GM18520 (cell line): Measurements from ENCODE around the gene RNF166.

Source experiments
- ATAC-seq: cut with Tn5 transposase; IDR thresholded peaks from one replicate; pipeline ENCODE4 v1.9.1; 2021; ENCODE audit not compliant: unreplicated experiment

The RNF166 gene

DNA sequence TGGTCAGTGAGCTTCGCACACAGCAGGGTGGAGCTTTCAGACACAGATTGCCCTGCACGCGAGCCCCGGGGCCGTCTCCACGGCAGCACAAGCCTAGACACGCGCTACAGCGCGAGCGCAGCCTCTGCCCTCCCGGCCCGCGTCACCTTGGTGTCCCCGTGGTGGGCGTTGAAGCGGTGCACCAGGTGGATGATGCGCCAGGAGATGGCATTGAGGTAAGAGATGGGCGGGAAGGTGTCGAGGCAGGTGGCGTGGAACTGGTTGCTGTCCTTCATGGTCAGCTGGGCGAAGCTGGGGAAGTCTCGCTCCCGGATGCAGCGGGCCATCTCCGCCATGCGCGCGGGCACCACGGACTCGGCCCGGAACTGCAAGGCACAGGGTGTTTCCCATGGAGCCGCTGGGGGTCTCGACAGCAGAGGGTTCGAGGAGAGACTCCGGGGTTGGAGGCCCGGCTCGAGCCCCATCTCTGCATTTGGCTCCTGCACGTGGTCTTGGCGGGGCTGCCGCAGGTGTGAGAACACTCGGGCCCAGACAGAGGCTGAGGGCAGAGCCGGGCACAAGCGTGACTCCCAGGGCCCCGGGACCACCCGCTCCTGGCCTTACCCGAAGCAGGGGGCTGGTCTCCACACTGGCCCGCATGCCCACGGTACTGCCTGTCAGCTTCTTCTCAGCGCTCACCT is 51.0 kb downstream of the RNF166 start:
- no peak for ATAC-seq

DNA sequence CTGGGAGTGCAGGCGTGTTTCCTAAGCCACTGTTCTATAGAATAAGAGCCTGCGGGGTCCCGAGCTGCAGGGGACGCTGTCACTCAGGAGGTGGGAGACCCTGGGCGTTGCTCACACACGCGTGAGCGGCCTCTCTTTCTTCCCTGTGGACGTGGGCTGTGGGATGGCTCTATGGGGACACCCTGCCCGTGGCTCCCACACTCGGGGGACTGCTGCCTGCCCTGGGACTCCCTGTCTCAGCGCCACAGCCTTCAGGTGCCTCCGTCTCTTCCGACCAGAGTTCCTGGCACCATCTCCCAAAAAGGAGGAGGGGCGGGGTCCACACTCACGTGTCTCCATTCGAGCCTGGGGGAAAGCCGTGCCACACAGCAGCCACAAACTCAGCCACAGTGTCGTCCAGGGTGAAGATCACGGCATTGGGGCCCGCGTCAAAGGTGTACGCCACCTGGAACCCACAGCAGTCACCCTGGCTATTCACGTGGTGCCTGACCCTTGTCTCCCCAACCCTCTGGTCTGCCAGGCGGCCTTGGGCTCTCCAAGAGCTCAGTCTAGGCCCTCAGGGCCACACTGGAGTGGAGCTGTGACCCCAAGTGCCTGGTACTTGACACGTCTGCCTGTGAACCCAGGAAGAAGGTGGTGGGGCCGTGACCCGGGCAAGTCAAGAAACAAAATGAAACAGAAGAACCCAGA is 51.7 kb downstream of the RNF166 start:
- no peak for ATAC-seq

DNA sequence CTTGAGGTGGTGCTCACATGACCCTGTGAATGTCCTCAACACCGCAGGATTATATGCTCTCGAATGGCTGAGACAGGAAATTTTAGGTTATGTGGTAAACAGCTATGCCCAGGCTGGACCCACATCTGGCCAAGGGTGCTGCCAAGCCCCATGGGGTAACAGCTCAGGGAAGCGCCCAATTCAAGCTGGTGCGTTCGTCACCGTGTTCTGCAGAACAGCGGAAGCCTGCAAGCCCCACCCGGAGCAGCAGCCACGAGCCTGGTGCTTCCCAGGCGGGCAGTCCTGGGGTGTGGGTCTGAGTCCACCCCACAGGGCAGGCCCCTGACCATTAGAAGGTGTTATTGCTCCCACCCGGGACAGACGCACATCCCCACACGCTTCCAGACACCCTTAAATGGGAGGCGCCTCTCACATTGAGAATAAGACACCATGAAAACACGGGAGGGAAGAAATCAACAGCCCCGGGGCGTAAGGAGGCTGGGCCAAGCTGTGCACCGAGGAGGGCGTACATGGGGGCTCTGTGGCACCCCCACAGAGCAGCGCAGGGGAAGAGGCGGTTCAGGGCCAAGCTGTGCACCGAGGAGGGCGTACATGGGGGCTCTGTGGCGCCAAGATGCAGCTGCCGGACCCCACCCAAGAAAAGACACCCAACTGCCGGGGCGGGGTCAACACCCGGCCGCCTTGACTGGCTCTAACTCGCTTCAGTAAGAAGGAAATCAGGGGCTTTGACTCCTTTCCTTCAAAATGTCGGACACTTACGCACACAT is 52.4 kb downstream of the RNF166 start:
- no peak for ATAC-seq

DNA sequence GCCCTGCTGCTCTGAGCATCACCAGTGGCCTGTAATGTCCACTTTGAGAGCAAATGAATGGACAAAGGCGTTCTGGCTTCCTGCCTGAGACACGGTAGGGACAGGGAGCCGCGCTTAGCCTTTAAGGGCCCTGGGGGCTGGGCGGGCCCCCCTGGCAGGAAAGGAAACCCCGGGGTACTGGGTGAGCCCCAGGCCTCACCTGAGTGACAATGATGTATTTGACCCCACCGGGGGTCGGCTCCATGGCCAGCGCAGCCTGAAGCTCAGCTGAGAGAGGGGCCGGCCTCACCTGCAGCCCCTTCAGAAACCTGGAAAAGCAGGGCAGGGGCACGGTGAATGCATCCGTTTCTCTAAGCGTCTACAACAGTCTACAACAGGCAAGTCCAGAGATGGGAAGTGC is 53.1 kb downstream of the RNF166 start:
- no peak for ATAC-seq

DNA sequence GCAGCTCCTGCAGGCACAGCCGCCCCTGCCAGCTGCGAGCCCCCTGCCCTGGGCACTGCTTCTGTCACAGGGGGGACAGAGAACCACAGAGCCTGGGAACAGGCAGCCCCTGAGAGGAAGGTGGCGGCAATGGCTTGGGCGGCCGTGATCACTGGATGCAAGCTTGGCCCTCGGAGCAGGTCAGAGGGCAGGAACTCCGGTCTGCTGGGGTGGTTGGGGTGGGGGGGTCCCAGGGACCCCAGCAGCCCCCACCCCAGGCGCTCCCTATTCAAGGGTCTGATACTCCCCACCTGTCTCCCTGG is 53.5 kb downstream of the RNF166 start:
- ATAC-seq = no peak

DNA sequence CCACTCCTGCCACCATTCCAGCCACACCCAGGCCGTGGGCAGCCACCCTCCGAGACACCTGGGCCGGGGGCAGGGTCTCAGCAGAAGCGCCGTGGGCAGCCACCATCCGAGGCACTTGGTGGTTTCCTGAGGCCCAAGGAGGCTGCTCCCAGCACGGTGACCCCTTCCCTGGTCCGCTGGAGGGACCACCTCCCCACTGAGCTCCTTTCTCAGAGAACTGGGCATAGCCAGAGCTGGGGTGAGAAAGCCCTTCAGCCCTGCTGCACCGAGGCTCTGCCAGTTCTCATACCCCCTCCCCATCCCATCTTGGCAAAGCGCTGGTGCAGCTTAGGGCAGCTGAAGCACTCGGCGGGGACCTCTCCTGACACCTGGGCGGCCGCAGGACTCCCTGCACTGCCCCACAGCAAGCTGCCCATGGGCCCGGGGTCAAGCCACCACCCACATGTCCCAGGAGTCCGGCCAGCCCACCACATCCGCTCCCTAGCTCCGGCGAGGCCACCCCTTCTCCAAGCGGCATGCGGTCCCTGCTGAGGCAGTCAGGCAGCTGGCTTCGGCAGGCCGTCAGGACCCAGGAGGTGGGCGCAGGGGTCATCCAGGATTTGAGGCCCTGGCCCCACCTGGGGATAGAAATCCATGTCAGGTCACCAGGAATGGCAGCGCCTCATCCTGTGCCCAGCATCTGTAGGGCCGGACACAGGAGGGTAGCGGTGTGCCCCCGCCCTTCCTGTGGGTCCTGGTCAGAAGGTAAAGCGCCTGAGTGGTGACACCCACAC is 54.0 kb downstream of the RNF166 start:
- ATAC-seq = no peak

DNA sequence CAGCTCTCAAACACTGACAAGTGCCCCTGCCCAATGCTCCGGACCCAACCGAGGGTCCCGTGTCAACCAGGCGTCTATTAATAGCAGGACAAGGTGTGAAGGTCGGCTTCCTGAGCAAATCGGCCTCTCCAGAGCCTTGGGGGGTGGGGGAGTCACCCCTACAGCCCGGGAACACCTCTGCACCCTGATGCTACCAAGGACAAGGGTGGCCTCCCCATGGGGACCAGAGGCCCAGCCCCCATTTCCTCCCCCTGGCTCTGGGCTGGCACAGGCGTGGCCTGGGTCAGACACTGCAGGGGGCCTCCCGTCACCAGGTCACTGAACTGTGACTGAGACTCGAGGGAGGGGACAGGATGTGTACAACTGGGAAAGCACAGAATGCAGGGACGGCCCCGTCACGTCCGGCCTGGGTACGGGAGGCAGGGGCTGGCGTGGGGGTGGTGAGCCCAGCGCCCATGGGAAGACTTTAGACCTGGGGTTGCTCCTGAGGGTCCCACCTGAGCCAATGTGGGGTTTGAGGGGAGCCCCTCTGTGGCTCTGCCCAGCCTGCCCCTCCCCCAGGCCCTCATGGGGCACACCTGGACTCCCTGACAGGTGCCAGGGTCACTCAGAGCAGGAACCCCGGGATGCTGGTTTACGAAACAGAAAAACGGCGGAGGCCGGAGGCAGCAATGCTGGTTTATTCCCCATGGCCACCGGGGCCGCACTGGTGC is 54.8 kb downstream of the RNF166 start:
- peak; percentile 66 for ATAC-seq

DNA sequence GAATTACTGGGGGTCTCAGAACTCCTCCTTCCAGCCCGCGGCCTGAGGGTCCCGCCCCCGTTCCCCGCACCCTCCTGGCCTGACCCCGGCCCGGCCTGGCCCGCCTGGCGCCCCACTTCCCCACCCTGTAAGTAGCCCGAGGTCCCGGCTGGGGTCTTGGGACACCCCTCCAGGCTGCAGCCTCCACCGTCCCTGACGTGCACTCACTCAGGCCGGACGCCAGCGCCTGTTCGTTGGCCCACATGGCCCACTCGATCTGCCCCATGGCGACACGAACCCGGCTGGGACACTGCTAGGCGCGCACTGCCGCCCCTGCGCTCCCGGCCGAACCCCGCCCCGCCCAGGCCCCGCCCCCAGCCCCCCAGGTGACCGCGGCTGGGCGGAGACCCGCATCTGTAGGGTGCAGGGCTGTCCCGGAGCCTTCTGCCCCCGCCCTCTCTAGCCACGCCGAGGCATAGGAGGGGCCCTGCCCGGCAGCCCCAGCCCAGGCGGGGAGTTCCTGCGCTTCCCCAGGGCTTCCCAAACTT is 55.4 kb downstream of the RNF166 start, which contains the start of gene CYBA:
TSS of gene CYBA (minus strand) at position 305 of the 527 bp plus-strand sequence. CDS start at position 265, 40 bp downstream.
- peak; percentile 35 for ATAC-seq

DNA sequence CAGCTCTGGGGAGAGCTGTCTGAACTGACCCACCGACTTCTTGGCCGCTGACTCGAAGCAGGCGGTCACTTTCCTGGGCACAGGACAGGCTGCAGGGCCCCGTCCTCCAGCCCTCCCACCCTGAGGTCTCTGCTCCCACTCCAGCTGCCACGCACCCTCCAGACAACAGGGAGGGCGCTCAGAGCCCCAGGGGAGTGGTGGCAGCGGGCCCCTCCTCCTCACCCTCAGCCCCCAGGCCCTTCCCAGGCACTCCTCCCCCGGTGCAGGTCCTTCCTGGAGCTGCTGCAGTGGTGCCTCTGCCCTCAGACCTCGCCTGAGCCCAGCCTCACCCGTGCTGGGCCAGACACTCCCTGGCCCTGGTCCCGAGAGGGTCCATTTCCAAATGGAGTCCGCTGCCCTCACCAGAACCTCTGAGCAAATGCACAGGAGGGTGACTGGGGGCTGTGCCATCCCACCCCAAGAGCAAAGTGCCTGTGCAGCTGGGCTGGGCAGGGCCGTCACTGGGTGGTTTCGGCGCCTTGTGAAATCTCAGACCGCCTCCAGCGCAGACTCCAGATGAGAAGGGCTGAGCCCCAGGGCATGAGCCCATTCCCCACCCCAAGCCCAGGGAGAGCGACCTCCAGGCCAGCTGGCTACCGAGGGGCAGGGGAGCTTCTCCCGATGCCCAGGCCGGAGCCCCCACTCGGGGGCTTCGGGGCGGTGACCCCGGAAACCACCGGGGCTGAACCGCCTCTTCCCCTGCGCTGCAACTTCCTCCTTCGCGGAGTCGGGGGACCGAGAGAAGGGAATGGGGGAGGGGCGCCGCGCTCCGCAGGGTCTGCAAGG is 56.1 kb downstream of the RNF166 start:
- peak; percentile 1 for ATAC-seq

DNA sequence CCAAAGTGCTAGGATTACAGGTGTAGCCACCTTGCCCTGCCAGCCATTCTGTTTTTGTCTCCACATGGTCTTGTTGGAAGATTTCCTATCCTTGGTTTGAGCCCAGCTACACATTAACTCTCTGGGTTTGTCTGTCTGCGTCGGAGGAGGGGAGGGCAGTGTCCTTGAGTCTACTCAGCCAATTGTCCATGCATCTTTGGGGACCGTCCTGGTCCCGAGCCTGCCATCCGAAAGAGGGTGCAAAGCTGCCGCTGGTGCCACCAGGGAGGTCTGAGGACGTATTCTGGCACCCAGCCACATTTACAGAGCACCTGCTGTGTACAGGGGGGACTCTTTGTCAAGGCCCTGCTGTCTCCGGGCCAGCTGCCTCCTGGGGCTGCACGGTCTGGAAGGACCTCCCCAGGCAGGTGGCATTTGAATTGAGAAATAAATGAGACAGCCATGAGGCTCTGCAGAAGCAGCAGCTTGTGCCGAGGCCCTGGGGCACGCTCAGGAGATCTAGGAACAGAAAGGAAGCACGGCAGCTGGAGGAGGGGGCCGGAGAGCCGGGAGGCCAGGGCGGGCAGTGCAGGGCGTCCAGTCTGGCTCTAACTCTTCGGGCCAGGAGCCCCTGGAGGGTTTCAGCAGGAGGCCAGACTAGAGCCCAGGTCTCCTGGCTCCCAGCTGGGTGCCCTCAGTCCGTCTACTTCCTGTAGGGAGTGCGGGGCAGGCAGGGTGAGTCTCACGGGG is 56.8 kb downstream of the RNF166 start:
- ATAC-seq = no peak

DNA sequence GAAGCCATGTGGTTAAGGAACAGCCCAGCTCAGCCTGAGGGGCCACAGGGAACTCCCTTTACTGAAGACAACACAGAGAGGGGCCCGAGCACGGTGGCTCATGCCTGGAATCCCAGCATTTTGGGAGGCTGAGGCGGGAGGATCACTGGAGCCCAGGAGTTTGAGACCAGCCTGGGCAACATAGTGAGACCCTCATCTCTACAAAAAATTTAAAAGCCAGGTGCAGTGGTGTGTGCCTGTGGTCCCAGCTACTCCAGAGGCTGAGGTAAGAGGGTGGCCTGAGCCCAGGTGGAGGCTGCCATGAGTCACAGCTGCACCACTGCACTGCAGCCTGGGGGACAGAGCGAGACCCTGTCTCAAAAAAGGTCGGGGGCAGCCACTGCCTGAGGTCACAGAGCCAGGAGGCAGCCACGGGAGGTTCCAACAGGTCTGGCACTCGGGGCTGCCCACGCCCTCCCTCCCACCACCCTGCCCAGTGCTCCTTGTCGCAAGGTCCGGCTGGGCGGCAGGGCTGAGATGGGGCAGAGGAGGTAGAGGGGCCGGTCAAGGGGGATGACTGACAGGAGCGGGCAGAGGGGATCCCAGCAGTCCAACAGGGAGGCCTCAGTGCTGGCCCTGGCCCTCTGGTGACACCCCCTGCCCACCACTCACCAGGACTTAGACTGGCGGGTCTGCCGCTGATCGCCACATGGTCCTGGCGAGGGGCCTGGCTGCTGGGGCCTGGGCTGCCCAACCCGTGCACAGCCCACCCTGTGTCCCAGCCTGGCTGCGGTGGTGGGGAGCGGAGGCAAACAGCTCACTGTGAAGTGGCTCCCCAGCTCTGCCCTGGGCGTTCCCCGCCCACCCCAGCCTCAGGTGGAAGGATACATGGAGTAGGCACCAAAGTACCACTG is 58.8 kb downstream of the RNF166 start:
- no peak for ATAC-seq
